ENCODE results near the gene CD84. TPM values are rescaled to one million over a fixed set of nuclear protein-coding genes. Genes with fewer than 3 reads are reported as not detected.

Gene CD84
- total RNA-seq, 1 donor from 2014 or later = not detected

GRCh38 chr1:160621633-160622413 lies 42.5 kb upstream of the CD84 start:
- TF ChIP-seq CTCF (conservative IDR thresholded peaks at IDR 0.05) = no peak
- Mint-ChIP-seq H3K4me1 (ENCODE audit: unreplicated experiment) (no peaks in the 10 kb centered on the region), H3K4me3 (peak overlapping the region; percentile 65), H3K27ac (peak overlapping the region; percentile 93), H3K9me3 (no peaks in the 10 kb centered on the region), H3K27me3 (peaks cover 13% of the 10 kb centered on the region), H3K36me3 (no peaks in the 10 kb centered on the region)
- DNase-seq (ENCODE audit: extremely low spot score, unreplicated experiment) = no peak

- Mint-ChIP-seq H3K27me3 (peaks cover 12% of the 10 kb centered on the region), H3K36me3 (no peaks in the 10 kb centered on the region), H3K4me3 (peak overlapping the region; percentile 65), H3K27ac (peak overlapping the region; percentile 93), H3K4me1 (ENCODE audit: unreplicated experiment) (no peaks in the 10 kb centered on the region), H3K9me3 (no peaks in the 10 kb centered on the region)
- DNase-seq (ENCODE audit: extremely low spot score, unreplicated experiment) = no peak
- TF ChIP-seq CTCF (conservative IDR thresholded peaks at IDR 0.05) = no peak
Observed at GRCh38 chr1:160620942-160621632, 41.8 kb upstream of the CD84 start.

GRCh38 chr1:160619742-160620277 lies 40.5 kb upstream of the CD84 start:
- Mint-ChIP-seq H3K9me3 (no peaks in the 10 kb centered on the region), H3K4me1 (ENCODE audit: unreplicated experiment) (no peaks in the 10 kb centered on the region), H3K27me3 (peaks cover 7% of the 10 kb centered on the region), H3K36me3 (no peaks in the 10 kb centered on the region), H3K4me3 (no peak overlapping the region), H3K27ac (no peak overlapping the region)
- DNase-seq (ENCODE audit: extremely low spot score, unreplicated experiment) = no peak
- no peak for TF ChIP-seq CTCF (conservative IDR thresholded peaks at IDR 0.05)

- Mint-ChIP-seq H3K4me3 (no peak overlapping the region), H3K9me3 (no peaks in the 10 kb centered on the region), H3K36me3 (no peaks in the 10 kb centered on the region), H3K27me3 (peaks cover 10% of the 10 kb centered on the region), H3K4me1 (ENCODE audit: unreplicated experiment) (no peaks in the 10 kb centered on the region), H3K27ac (no peak overlapping the region)
- DNase-seq (ENCODE audit: extremely low spot score, unreplicated experiment) = no peak
- peak; percentile 66 for TF ChIP-seq CTCF (conservative IDR thresholded peaks at IDR 0.05)
Observed at GRCh38 chr1:160618763-160619274, 39.5 kb upstream of the CD84 start.

GRCh38 chr1:160618327-160618726 lies 39.0 kb upstream of the CD84 start:
- Mint-ChIP-seq H3K27ac (no peak overlapping the region), H3K27me3 (peaks cover 15% of the 10 kb centered on the region), H3K4me1 (ENCODE audit: unreplicated experiment) (no peaks in the 10 kb centered on the region), H3K9me3 (no peaks in the 10 kb centered on the region), H3K36me3 (no peaks in the 10 kb centered on the region), H3K4me3 (no peak overlapping the region)
- TF ChIP-seq CTCF (conservative IDR thresholded peaks at IDR 0.05) = no peak
- no peak for DNase-seq (ENCODE audit: extremely low spot score, unreplicated experiment)
